K562 (cell line): ENCODE results near the gene UROD. TPM values are rescaled to one million over a fixed set of nuclear protein-coding genes. Genes with fewer than 3 reads are reported as not detected.

Experiments
- ATAC-seq: fragments of 200-7000 bp; cut with Tn5 transposase; 3 replicates; pipeline ENCODE4 v1.9.1; 2020; ENCODE audit warnings: moderate library complexity
- BruUV-seq: library from RNA; stranded (reverse); fragments of 400-500 nt; replicated peaks from 2 replicates; lab custom pipeline; 2021; lab: Mats Ljungman, UMichigan
- CTCF ChIA-PET: fragments of 300-600 bp; formaldehyde crosslinking; extraction: SDS; loops from one replicate; lab custom pipeline; 2021; ENCODE audit warnings: low intra/inter-chr PET ratio; lab: Yijun Ruan, JAX
- POLR2A ChIA-PET: fragments of 300-600, 350-650 bp; sonication (Branson Sonifier 250); formaldehyde crosslinking; extraction: SDS; loops from one replicate; lab custom pipeline; 2021; ENCODE audit warnings: antibody characterized with exemption, inconsistent platforms; lab: Yijun Ruan, JAX
- DNase-seq, 4 experiments: peaks; one replicate each; pipeline versions ENCODE4 v3.0.0 to v3.0.0-alpha.2; 2011 to 2018; ENCODE audit warnings: low spot score in 3 of 4, mixed read lengths in 3 of 4; ENCODE audit errors: extremely low read depth in 1 of 4
- FAIRE-seq: peaks from 2 replicates; lab custom pipeline; 2011; peaks lifted over from hg19 to GRCh38; lab: Jason Lieb, UNC
- H2AFZ ChIP-seq: 2 replicates; pipeline ENCODE4 v1.6.0; 2011; ENCODE audit warnings: low read depth, low read length, control low read depth, inconsistent platforms
- H3K27ac ChIP-seq: fragments of 200-600 bp; 3 replicates; pipeline ENCODE4 v1.8.0; 2011; ENCODE audit warnings: low read depth, mild to moderate bottlenecking, control low read depth, inconsistent platforms, low read length, moderate library complexity, mixed read lengths; ENCODE audit errors: extremely low read depth
- H3K27me3 ChIP-seq, 2 experiments: fragments of 300-600 bp in 1 of 2; 2 replicates in 1 of 2; 3 replicates in 1 of 2; pipeline versions ENCODE4 v1.6.0 to v1.8.0; 2011; ENCODE audit warnings: inconsistent platforms in 2 of 2, low read length in 2 of 2, mild to moderate bottlenecking in 1 of 2, mixed read lengths in 1 of 2, moderate library complexity in 1 of 2; ENCODE audit not compliant: control insufficient read depth in 2 of 2, insufficient read depth in 2 of 2
- H3K36me3 ChIP-seq: fragments of 300-600 bp; 3 replicates; pipeline ENCODE4 v1.8.0; 2011; ENCODE audit warnings: mild to moderate bottlenecking, low read length, inconsistent platforms; ENCODE audit not compliant: control insufficient read depth, insufficient read depth
- H3K4me1 ChIP-seq, 2 experiments: fragments of 200-600 bp in 1 of 2; replicated peaks in 1 of 2; 2 replicates in 1 of 2; 3 replicates in 1 of 2; pipeline versions ENCODE4 v1.5.1 to v1.8.0; 2011; ENCODE audit warnings: inconsistent platforms in 2 of 2, low read length in 2 of 2, mild to moderate bottlenecking in 1 of 2, mixed read lengths in 1 of 2, moderate library complexity in 1 of 2; ENCODE audit not compliant: control insufficient read depth in 2 of 2, insufficient read depth in 2 of 2
- H3K4me2 ChIP-seq: 2 replicates; pipeline ENCODE4 v1.6.1; 2011; ENCODE audit warnings: low read length, control low read depth, inconsistent platforms, mixed read lengths; ENCODE audit not compliant: insufficient read depth
- H3K4me3 ChIP-seq: fragments of 200-600 bp; sonication (generic), shearing (Covaris generic); 2 replicates; pipeline ENCODE4 v1.5.1; 2016; ENCODE audit warnings: control low read depth, inconsistent platforms
- H3K79me2 ChIP-seq: fragments of 200-600 bp; 3 replicates; pipeline ENCODE4 v1.8.0; 2011; ENCODE audit warnings: low read length, inconsistent platforms; ENCODE audit not compliant: control insufficient read depth, insufficient read depth
- H3K9ac ChIP-seq, 2 experiments: 2 replicates each; pipeline versions ENCODE4 v1.6.0 to v1.6.1; 2011; ENCODE audit warnings: low read depth in 2 of 2, low read length in 2 of 2, control low read depth in 1 of 2, inconsistent platforms in 1 of 2, mild to moderate bottlenecking in 1 of 2, mixed read lengths in 1 of 2; ENCODE audit not compliant: insufficient read depth in 1 of 2
- H3K9me1 ChIP-seq: one replicate; pipeline ENCODE4 v1.6.0; 2011; ENCODE audit warnings: inconsistent platforms, mild to moderate bottlenecking, low read length, moderate library complexity; ENCODE audit not compliant: control insufficient read depth, insufficient read depth
- H3K9me3 ChIP-seq: replicated peaks from 2 replicates; pipeline ENCODE4 v1.5.1; 2011; ENCODE audit warnings: low read depth, low read length, inconsistent platforms; ENCODE audit not compliant: control insufficient read depth, insufficient read depth
- H4K20me1 ChIP-seq: replicated peaks from 2 replicates; pipeline ENCODE4 v1.6.1; 2011; ENCODE audit warnings: low read length, inconsistent platforms, mixed read lengths; ENCODE audit not compliant: control insufficient read depth, insufficient read depth
- ATF1 ChIP-seq, 2 experiments: fragments of 450-650 bp in 1 of 2; IDR thresholded peaks; 2 replicates each; pipeline ENCODE4 v1.6.1; 2016; ENCODE audit warnings: missing compliant biosample characterization in 1 of 2, missing genetic modification characterization in 1 of 2
- FOS ChIP-seq: IDR thresholded peaks from 3 replicates; pipeline ENCODE4 v1.6.1; 2011; ENCODE audit not compliant: insufficient read length; ENCODE audit errors: extremely low read depth
- L3MBTL2 ChIP-seq: fragments of 450-650 bp; IDR thresholded peaks from 2 replicates; pipeline ENCODE4 v1.6.1; 2016; ENCODE audit warnings: mild to moderate bottlenecking, moderate library complexity
- MLX ChIP-seq, 2 experiments: fragments of 450-650 bp in 1 of 2; sonication (generic) in 1 of 2; formaldehyde crosslinking; conservative IDR thresholded peaks; 2 replicates each; pipeline versions ENCODE4 v1.4.0 to v1.8.1; 2020 to 2022; ENCODE audit warnings: mild to moderate bottlenecking in 1 of 2, missing genetic modification reagents in 1 of 2
- MTA1 ChIP-seq: fragments of 450-650 bp; IDR thresholded peaks from 2 replicates; pipeline ENCODE4 v1.6.1; 2017; ENCODE audit warnings: borderline replicate concordance
- NFRKB ChIP-seq: fragments of 450-650 bp; IDR thresholded peaks from 2 replicates; pipeline ENCODE4 v1.6.1; 2016; ENCODE audit warnings: low read depth
- SIN3A ChIP-seq, 2 experiments: fragments of 150-350 bp in 1 of 2; IDR thresholded peaks; 2 replicates each; pipeline ENCODE4 v1.6.1; 2011 to 2016; ENCODE audit warnings: borderline replicate concordance in 2 of 2, low read depth in 2 of 2, low read length in 2 of 2, mild to moderate bottlenecking in 2 of 2, moderate library complexity in 2 of 2; ENCODE audit not compliant: control insufficient read depth in 1 of 2
- ZBTB7A ChIP-seq: IDR thresholded peaks from 2 replicates; pipeline ENCODE4 v1.6.1; 2011; ENCODE audit warnings: low read depth, mild to moderate bottlenecking, low read length, moderate library complexity, borderline replicate concordance; ENCODE audit not compliant: control insufficient read depth
- ZFP30 ChIP-seq: fragments of 250-450 bp; sonication (Bioruptor Pico); IDR thresholded peaks from 2 replicates; pipeline ENCODE4 v1.8.0; 2022; ENCODE audit warnings: moderate library complexity, mild to moderate bottlenecking, inconsistent platforms, borderline replicate concordance
- ZNF140 ChIP-seq: fragments of 250-450 bp; sonication (Bioruptor Pico); IDR thresholded peaks from 2 replicates; pipeline ENCODE4 v1.8.0; 2021; ENCODE audit warnings: moderate library complexity, mild to moderate bottlenecking, inconsistent platforms
- ZNF764 ChIP-seq: fragments of 250-450 bp; sonication (Bioruptor Pico); IDR thresholded peaks from 2 replicates; pipeline ENCODE4 v1.4.0; 2020; ENCODE audit warnings: low read depth, mild to moderate bottlenecking, moderate library complexity
- WGBS: fragments of 100-300 bp; shearing (Covaris generic); methylation state at CpG from one replicate; pipeline ENCODE4 v1.1.6; 2016; ENCODE audit warnings: low coverage, mixed read lengths; ENCODE audit not compliant: insufficient coverage; ENCODE audit errors: missing lambda C conversion rate; 5-methylcytosine and 5-hydroxymethylcytosine counted together
- in situ Hi-C: fragments of 300-500 bp; cut with MboI; formaldehyde crosslinking; loops from 4 replicates; pipeline ENCODE4 v1.15.0; 2018; ENCODE audit warnings: inconsistent platforms, mixed read lengths
- intact Hi-C: fragments of 100-400 bp; cut with micrococcal nuclease; formaldehyde crosslinking; loops from 2 replicates; pipeline ENCODE4 v1.14.2; 2022
- polyA plus RNA-seq, 8 experiments: library from polyadenylated mRNA; depleted of rRNA in 4 of 8; stranded (reverse) in 5 of 8; unstranded in 3 of 8; fragments of >200 nt; fragmentation: Nextera tagmentation in 2 of 8; fragmentation: Illumina TruSeq in 1 of 8; extraction: Ambion mirVana in 2 of 8; extraction: Trizol in 1 of 8; gene quantifications; 2 replicates each; pipeline versions ENCODE4 v1.2.1 to v1.2.3, GENCODE V29; 2011 to 2014; ENCODE audit warnings: inconsistent platforms in 1 of 8, missing spikeins in 1 of 8
- total RNA-seq, 7 experiments: library from RNA; depleted of rRNA in 6 of 7; stranded (reverse); fragments of >200 nt in 6 of 7; fragmentation: Illumina TruSeq in 2 of 7; extraction: Trizol in 2 of 7; gene quantifications; 2 replicates each; pipeline versions ENCODE4 v1.2.1 to v1.2.3, GENCODE V29; 2011 to 2021; ENCODE audit warnings: low replicate concordance in 1 of 7

The UROD gene
- total and polyA plus RNA-seq, 9 of the 15 experiments (the other 6 are each of a cell fraction or from before 2014, with no cell fraction given), result 533 to 2,933 (median 1,100) TPM

GRCh38 chr1:45009956-45010854 lies 1.8 kb upstream of the UROD start (continued):
- TF ChIP-seq ZNF764 (CRISPR knock-in tag), result no peak
- TF ChIP-seq ZNF140, result no peak

GRCh38 chr1:45010855-45011811 lies 921 bp upstream of the UROD start, which contains the start of gene HECTD3:
Gene HECTD3, minus strand, starts transcription at chr1:45011324. Its CDS starts 67 bp downstream, at chr1:45011257.
- peaks cover 68% of the 10 kb centered on the region for H3K36me3 ChIP-seq
- peaks cover 9% of the 10 kb centered on the region for H3K9me1 ChIP-seq
- peak within 1 kb of the TSS; percentile 86 for H3K4me3 ChIP-seq
- H3K27ac ChIP-seq, result peak within 1 kb of the TSS; percentile 85
- BruUV-seq, result no TSS peak
- FAIRE-seq, result no peak
- H3K79me2 ChIP-seq, result peaks cover 51% of the 10 kb centered on the region
- under 1% methylated on average over 62 of the region's 62 CpGs for WGBS
- POLR2A ChIA-PET, result interaction anchor here (0.6 to 8.7 kb wide), 46 partner anchors 8 to 997 kb away, joined by 3 to 113 read pairs (median 4); partner anchors contain the start of genes BTBD19, EIF2B3, MUTYH and NASP
- in situ Hi-C loops, result loop anchor here (5.0 kb wide), 4 partner anchors 174 to 481 kb away; partner anchors contain the start of gene TESK2
- intact Hi-C loops, result loop anchor here (5.0 to 10.0 kb wide), 4 partner anchors 84 to 564 kb away; partner anchors contain the start of gene ZSWIM5
- CTCF ChIA-PET, result no interaction called here
- H3K4me1 ChIP-seq, result peaks cover 40 to 45% of the 10 kb centered on the region in 2 experiments
- DNase-seq, result peak; percentile 86 to 95 (median 88)
- H3K4me2 ChIP-seq, result peak within 1 kb of the TSS; percentile 95
- H4K20me1 ChIP-seq, result peaks cover 24% of the 10 kb centered on the region; the same call in 1 of the 2 replicates
- peak; percentile 78 for ATAC-seq
- H3K9ac ChIP-seq, result peak within 1 kb of the TSS; percentile 84 to 92
- H2AFZ ChIP-seq, result peak within 1 kb of the TSS; percentile 99
- no peaks in the 10 kb centered on the region for H3K9me3 ChIP-seq
- H3K27me3 ChIP-seq, result no peaks in the 10 kb centered on the region
- TF ChIP-seq ZBTB7A, result peak; percentile 14; the same call in 1 of the 2 replicates
- TF ChIP-seq ZFP30 (CRISPR knock-in tag), result no peak
- no peak for TF ChIP-seq FOS
- TF ChIP-seq MTA1, result peak; percentile 38
- TF ChIP-seq L3MBTL2, result peak; percentile 39; the same call in 1 of the 2 replicates
- TF ChIP-seq ATF1 (CRISPR knock-in tag; IDR thresholded peaks at IDR 0.05), result no peak
- TF ChIP-seq ATF1 (tag; IDR thresholded peaks at IDR 0.05), result peak; percentile 8; the same call in 1 of the 2 replicates
- peak; percentile 99 for TF ChIP-seq SIN3A (IDR thresholded peaks at IDR 0.05; ENCODE audit: borderline replicate concordance in 2 of 2, control insufficient read depth in 1 of 2, low read depth in 2 of 2, low read length in 2 of 2)
- peak; percentile 51 for TF ChIP-seq NFRKB
- TF ChIP-seq MLX (CRISPR knock-in tag; conservative IDR thresholded peaks at IDR 0.05), result no peak
